ENCODE measurements around the gene FGF19. TPM values are rescaled to one million over a fixed set of nuclear protein-coding genes. Genes with fewer than 3 reads are reported as not detected.

FGF19 gene
- total RNA-seq, 2 donors from 2014 or later = not detected

GRCh38 chr11:69657456-69657910 lies 46.3 kb downstream of the FGF19 start:
- H3K9me3 ChIP-seq = no peaks in the 10 kb centered on the region
- no peak for DNase-seq
- no peaks in the 10 kb centered on the region for H3K27me3 ChIP-seq
- ATAC-seq = no peak
- H3K36me3 ChIP-seq (replicated peaks in 1 of 2; ENCODE audit: insufficient read depth in 1 of 2, low read depth in 2 of 2) = no peaks in the 10 kb centered on the region
- WGBS, 2 donors = 63 to 73% methylated on average over 7 to 14 of the region's 14 CpGs
- no peak overlapping the region for H3K4me3 ChIP-seq
- no peak overlapping the region for H3K27ac ChIP-seq
- intact Hi-C loops (cut with DNase I) = no loop called here
- H3K4me1 ChIP-seq = peaks cover 14% of the 10 kb centered on the region
- TF ChIP-seq CTCF (IDR thresholded peaks at IDR 0.05) (no peak), POLR2A (IDR thresholded peaks at IDR 0.05) (no peak)

- peak in 1 of 4 donors; percentile 4 for DNase-seq
- WGBS, 2 donors = 73 to 77% methylated on average over 20 of the region's 20 CpGs
- intact Hi-C loops (cut with DNase I) = no loop called here
Measured at GRCh38 chr11:69656536-69657455, 47.0 kb downstream of the FGF19 start.

GRCh38 chr11:69655479-69656428 lies 48.1 kb downstream of the FGF19 start:
- DNase-seq (no peak), ATAC-seq (peak; percentile 12)
- Histone ChIP-seq H3K36me3 (replicated peaks in 1 of 2; ENCODE audit: insufficient read depth in 1 of 2, low read depth in 2 of 2) (peaks cover 0 to 2% of the 10 kb centered on the region in 2 donors), H3K4me3 (no peak overlapping the region), H3K27ac (peak overlapping the region in 3 of 4 donors; percentile 18 to 47 (median 39)), H3K27me3 (no peaks in the 10 kb centered on the region), H3K4me1 (peaks cover 14% of the 10 kb centered on the region), H3K9me3 (no peaks in the 10 kb centered on the region)
- 74 to 85% methylated on average over 11 to 18 of the region's 19 CpGs for WGBS, 2 donors
- no peak for TF ChIP-seq POLR2A (IDR thresholded peaks at IDR 0.05)
- TF ChIP-seq CTCF (IDR thresholded peaks at IDR 0.05) = no peak
- intact Hi-C loops (cut with DNase I) = no loop called here

More at GRCh38 chr11:69656536-69657455, 47.0 kb downstream of the FGF19 start:
- Histone ChIP-seq H3K4me3 (no peak overlapping the region), H3K9me3 (no peaks in the 10 kb centered on the region), H3K4me1 (peaks cover 14% of the 10 kb centered on the region), H3K27me3 (no peaks in the 10 kb centered on the region), H3K27ac (no peak overlapping the region), H3K36me3 (replicated peaks in 1 of 2; ENCODE audit: insufficient read depth in 1 of 2, low read depth in 2 of 2) (peaks cover 0 to under 1% of the 10 kb centered on the region in 2 donors)
- ATAC-seq = no peak
- TF ChIP-seq POLR2A (IDR thresholded peaks at IDR 0.05) (no peak), CTCF (IDR thresholded peaks at IDR 0.05) (no peak)

GRCh38 chr11:69654660-69655478 lies 49.0 kb downstream of the FGF19 start:
- Histone ChIP-seq H3K4me1 (peaks cover 14% of the 10 kb centered on the region), H3K4me3 (no peak overlapping the region), H3K36me3 (replicated peaks in 1 of 2; ENCODE audit: insufficient read depth in 1 of 2, low read depth in 2 of 2) (peaks cover 0 to 2% of the 10 kb centered on the region in 2 donors), H3K9me3 (no peaks in the 10 kb centered on the region), H3K27ac (peak overlapping the region in 3 of 4 donors; percentile 18 to 47 (median 39)), H3K27me3 (no peaks in the 10 kb centered on the region)
- TF ChIP-seq POLR2A (IDR thresholded peaks at IDR 0.05) (no peak), CTCF (IDR thresholded peaks at IDR 0.05) (no peak)
- intact Hi-C loops (cut with DNase I) = no loop called here
- ATAC-seq = peak; percentile 51
- 33 to 41% methylated on average over 17 to 27 of the region's 27 CpGs for WGBS, 2 donors
- DNase-seq = peak in 2 of 4 donors; percentile 18 to 45

Data from body of pancreas (tissue), 4 donors.